Activated T-helper 1 cell treated with anti-CD3 and anti-CD28 coated beads, Interleukin-2, amount 50 U/mL, for 16 hours (primary cell): ENCODE results near the gene PMAIP1.

Experiments used
- DNase-seq, 2 donors: peaks; one replicate each; pipeline ENCODE4 v3.0.0-alpha.2; 2020; ENCODE audit warnings: low read depth in 1 of 2, low spot score in 1 of 2

Gene PMAIP1

DNA sequence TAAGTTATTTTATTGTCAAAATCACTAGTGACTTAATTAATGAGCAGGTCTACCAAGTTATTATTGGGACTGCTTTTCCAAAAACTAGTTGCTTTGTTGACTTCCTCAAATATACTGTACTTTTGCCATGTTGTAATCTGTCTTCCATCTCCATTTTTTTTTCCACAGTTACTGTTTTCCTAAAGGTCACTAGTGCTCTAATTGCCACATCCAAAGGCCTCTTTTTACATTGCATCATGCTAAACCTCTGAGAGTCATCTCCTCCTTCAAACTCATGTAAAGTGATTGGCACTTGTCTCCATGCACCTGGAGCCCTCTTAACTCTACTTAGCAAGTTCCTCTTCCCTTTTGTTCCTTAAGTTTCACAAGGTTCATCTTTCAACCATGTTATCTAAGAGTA lies 11.8 kb downstream of the PMAIP1 start:
- no peak for DNase-seq

DNA sequence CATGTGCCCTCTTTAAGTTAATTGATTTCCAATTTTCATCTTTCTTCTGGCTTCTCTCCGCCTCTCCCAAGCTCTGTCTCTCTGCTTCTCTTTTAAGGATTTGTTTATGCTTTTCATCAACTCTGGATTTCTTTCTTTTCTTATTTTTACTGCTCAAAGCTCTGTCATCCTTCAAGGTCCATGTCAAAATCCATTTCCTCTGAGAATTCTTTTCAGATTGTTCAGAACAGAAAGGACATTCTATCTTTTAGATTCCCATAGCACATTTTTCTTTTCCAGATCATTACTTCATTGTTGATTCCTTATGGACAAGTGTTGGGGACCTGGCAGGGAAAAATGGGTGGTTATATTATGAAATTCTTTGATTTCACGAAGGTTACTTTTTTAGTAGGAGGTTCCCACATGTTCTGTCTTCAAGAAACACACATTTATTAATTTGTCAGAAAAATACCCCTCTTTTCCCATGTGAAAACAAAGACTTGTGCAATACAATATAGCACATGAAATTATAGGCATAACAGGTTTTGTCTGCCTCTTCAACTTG lies 12.3 kb downstream of the PMAIP1 start:
- DNase-seq: no peak

DNA sequence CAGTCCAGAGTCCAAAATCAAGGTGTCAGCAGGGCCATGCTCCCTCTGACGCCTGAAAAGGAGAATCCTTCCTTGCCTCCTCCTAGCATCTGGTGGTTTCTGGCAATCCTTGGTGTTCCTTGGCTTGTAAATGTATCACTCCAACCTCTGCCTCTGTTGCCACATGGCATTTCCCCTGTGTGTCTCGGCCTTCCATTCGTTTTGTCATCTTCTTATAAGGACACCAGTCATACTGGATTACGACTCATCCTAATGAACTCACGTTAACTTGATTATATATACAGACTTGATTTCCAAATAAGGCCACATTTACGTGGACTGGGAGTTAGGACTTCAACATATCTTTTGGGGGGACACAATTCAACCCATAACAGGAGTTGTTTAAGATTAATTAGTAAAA lies 15.8 kb downstream of the PMAIP1 start:
- DNase-seq: no peak

DNA sequence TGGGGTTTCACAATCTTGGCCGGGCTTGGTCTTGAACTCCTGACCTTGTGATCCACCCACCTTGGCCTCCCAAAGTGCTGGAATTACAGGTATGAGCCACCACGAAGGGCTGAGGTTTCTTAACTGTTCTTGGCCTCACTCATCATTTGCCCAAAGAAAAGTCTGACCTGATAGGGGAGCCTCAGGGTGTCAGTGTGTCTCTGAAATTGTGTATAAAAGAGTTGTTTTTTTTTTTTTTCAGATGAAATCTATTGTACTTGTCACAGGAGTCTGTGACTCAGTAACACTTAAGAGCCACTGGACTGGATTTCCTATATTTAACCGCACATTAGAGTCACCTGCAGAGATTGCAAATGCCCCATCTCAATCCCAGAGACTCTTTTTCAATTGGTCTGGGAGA lies 16.9 kb downstream of the PMAIP1 start:
- DNase-seq: no peak

DNA sequence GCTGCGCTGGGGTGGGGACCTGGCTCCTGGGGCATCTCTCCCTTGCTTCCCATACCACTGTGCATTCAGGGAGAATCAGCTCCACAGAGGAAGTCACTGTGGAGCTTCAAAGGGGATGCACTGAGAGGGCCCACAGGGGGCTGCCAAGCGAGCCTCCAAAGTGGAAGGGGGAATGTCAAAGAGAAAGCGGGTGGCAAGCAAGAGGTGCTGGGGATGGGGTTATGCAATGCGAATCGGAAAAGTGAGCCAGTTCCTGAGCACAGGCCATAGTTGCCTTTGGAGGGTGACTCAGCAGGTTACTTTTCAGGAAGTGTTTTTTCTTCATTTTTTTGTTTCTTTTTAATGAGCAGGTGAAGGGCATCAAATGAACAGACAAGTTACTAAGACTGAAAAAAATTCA lies 17.6 kb downstream of the PMAIP1 start:
- DNase-seq: no peak

DNA sequence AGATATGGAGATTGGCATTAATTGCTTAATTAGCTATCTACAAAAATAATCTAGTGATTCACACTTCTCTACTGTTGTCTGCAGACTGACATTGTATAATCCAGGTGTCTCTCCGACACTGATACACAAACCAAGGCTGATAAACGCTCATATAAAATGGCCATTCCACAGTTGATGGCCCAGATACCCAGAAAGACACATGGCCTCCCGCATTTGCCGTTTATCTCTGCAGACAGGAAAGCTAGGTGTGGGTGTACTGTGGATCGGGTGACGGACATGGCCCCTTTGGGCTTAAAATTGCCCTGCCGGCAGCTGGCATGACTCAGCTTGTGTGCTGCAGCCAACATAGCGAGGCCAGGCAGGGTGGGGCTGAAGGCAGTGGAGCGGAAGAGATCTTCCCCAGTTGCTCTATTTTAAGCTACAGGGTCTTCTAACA lies 18.5 kb downstream of the PMAIP1 start:
- no peak for DNase-seq

DNA sequence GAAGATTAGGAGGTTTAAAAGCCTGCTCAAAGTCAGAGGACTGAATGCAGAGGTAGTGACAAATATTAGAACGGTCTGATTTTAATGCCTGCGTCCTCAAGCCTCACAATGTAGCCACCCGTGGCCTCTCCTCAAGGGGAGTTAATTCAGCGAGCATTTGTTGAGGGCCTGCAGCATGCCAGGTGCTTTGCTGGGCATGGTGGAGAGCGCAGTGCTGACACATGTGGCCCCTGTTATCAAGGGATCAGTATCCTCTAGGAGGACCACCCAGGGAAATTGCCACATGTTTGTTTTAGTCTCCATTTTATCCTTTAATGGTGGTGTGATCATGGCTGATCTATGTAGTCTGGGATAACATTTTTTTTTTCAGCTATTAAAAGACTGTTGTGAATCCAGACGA lies 19.2 kb downstream of the PMAIP1 start:
- DNase-seq: no peak

DNA sequence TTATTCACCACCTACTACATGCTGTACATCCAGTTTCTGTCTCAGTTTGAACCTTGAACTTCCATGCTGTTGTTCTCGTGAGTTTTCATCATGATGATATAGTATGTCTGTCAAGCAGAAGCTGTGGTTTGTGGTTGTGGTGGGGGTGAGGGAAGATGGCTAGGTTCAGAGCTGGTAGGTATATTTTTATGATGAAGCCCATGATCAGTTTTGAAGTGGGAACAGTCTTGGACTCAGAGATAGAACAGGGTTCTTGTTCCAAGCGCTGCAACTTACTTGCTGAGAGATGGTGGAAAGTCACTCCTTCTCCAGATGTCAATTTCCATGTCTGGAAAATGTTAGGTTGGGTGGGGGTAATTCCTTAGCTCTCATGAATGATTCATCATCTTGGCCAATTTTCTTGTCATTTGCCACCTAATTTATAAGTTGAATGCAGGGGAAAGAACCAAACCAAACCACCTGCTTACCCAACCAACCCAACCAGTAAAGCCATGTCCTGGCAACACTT lies 21.6 kb downstream of the PMAIP1 start:
- no peak for DNase-seq

DNA sequence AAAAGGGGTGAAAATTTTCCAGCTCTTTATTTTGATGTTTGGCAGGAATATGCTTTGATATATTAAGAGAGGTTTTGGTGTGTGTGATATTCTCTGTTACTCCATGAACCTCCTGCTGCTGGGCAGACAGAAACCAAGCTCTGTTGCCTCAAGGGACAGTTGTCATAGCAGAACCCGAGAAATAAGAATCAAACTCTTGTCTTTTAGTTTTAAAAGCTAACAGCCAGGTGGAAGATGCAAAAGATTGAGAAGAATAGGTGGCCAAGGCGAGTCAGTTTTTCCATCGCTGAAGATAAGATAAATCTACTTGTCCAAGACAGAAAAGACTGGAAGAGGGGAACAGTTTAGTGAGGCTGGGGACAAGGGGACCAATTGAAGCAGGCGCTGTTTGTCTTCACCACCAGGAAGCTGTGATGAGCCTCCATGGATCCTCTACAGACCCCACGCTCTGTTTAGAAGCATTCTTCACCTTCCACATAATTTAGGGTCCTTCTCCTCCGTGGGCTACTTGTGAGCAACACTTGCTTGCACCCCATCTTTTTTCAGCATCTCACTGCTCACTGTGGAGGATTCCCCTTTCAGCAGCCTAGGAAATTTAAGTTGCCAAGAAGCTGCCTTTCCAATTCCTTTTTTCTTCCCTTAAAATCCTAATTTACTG lies 23.9 kb downstream of the PMAIP1 start:
- DNase-seq: no peak

DNA sequence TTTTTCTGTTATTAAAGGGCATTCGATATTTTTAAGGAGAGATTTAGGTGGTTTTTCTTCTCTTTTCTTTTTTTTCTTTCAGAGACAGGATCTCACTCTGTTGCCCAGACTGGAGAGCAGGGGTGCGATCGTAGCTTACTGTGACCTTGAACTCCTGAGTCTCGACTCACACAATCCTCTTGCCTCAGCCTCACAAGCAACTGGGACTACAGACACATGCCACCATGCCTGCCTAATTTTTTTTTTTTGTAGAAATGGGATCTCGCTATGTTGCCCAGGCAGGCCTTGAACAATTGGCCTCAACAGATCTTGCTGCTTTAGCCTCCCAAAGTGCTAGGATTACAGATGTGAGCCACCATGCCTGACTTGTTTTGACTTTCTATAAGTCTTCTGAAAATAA lies 26.3 kb downstream of the PMAIP1 start:
- DNase-seq: no peak

DNA sequence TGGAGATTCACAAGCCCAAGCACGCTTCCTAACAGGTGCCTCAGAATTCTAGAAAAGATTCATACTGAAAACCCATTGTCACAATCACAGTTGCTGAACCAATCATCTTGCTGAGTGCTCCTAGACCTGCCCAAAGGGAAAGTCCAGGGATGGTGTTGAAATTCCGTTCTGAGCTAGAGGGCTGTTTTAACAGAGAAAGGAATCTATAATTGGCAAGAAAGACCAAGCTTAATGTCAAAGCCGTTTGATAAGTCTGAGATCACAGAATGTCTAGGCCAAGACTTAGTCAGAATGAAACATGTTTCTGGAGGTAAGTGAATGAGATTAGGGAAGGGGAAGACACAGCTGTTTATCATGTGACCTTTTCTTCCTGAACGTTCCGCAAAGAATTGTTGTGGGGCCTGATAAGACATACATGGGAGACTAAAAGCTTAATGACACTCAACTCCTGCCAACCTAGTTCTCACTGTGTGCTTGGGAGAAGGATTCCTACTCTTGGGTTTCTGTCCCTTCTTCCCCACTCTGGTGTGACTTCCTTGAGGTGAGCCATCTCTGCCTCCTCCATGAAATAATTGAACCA lies 27.5 kb downstream of the PMAIP1 start:
- DNase-seq: no peak

DNA sequence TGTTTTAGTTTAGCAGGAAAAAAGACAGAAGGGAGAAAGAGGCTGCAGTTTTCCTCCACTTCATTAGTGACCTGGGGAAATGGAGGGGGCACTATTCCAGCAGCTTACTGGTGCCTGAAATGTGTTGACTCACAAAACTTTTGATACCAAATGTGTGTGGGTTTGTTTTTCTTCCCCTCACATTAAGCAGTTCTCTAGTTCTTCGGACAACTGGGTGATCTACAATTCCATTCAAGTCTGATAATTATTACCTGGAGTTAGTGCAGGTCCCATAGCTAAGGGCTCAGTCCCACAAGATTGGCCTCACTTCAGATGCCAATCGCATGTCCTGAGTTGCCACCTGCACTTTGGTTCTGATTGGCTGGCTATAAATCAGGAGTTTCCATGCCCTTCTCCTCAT lies 28.4 kb downstream of the PMAIP1 start:
- DNase-seq: no peak

DNA sequence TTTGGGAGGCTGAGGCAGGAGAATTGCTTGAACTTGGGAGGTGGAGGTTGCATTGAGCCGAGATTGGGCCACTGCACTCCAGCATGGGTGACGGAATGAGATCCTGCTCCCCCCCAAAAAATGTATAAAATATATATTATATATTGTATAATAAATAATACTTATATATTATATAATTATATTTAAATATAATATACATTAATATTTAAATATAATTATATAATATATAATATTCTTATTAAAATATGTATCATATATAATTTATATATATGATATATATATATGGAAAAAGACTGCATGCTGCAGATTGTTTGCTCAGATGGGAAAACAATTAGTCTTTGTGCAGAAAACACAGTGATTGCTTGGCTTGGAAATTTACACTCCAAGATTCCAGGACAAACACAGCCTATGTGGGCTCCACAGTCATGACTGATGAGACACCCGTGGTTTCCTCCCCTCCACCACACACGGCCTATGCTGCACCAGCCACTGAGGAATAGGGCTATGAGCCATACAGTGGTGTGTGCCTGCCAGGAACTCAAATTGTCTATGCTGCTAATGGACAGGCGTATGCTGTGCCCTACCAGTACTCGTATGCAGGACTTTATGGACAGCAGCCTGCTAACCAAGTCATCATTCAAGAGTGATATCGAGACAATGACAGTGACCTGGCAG lies 30.0 kb downstream of the PMAIP1 start:
- DNase-seq: no peak

DNA sequence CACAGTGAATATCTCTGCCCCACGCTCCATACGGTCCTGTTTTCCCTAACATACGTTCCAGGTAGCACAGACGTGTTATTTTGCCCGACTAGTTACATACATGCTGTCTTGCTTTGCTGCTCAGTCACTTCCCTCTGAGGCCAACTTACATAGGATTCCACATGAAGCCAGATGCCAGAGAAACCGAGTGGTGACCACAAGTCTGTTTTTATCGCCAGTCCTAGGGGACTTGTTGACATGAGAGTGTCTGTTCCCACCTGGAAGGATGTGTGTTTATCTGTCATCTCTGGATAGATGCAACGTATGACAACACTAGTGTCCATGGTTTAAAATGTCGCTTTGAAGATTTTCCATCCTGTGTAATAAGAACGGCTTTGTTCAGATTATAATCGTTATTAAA lies 32.6 kb downstream of the PMAIP1 start:
- no peak for DNase-seq

DNA sequence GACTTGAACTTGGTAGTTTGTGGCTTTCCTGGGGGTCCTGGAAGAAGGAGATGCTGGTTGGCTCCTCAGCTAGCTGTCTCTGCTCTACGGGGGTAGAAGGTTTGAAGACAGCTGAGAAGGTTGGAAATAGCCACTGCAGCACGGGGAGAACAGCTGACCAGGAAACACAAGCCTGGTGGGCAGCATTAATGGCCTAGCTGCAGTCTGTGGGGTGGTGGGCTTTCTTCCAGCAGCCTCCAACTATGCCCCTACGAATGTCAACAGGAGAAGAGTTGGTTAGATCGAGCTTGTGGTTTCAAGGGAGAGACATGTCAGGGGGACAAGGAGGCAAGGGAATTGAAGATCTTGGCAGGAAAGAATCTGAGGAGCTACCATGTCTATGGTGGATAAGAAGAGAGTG lies 38.9 kb downstream of the PMAIP1 start:
- DNase-seq: no peak

DNA sequence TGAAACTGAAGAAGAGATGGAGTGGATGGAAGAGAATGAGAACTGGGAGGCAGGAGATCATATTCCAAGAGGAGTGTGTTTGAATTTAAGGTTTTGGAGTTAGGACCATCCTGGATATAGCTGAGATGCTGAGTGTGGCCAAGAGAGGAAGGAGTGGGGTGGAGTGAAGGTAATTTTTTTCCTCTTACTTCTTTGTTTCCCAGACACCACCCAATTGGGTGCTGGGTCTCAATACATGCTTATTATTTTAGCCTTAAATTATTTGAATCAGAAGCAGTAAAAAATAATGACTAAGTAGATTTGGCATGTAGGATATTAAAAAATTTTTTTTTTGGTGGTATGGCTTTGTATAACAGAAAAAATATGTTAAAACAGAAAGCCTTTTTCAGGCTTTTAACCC lies 39.3 kb downstream of the PMAIP1 start:
- no peak for DNase-seq

DNA sequence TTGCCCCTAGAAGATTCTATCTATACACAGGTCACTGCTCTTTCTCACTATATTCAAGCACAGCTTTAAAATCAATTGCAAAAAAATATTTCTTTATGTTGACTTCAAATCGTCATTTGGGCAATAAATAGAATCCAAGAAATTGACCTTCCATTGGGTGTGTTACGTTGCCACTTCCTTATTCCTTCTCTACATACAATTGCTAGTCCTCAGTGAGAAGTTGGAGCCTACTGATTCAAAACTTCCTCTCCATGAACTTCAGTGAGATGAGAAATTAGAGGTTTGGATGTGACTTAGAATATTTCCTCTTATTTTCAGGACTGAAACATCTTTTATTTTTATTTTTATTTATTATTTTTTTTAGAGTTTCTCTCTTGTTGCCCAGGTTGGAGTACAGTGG lies 40.3 kb downstream of the PMAIP1 start:
- DNase-seq: no peak

DNA sequence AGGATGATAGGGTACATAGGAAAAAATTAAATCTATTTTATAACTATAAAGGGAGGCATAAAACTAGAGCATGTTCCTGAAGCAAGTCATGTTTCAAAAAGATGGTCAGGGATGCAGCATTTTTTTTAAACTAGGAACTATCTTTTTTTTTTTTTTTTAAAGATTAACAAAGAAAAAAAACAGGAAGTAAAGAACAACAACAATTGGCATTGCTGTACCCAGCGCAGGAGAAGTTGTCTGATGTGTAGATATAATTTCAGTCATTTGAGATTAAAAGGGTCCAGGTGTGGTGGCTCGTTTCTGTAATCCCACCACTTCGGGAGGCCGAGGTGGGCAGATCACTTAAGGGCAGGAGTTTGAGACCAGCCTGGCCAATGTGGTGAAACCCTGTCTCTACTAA lies 41.5 kb downstream of the PMAIP1 start:
- DNase-seq: no peak

DNA sequence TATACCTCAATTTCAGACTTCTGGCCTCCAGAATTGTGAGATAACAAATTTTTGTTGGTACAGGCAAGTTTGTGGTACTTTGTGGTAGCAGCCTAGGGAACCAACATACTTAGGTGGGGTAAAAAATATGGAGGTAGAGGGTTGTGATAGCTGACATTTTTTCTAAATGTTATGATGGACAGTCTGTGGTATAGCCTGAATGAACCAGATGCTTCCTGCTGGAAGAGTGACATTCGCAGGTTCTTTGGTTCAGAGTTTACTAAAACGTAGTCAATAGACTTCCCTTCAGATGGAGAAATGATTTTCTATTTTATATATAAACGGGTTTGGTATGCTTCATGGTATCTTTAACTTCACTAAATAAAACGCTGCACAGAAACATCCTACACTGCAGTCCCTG lies 42.8 kb downstream of the PMAIP1 start:
- no peak for DNase-seq

DNA sequence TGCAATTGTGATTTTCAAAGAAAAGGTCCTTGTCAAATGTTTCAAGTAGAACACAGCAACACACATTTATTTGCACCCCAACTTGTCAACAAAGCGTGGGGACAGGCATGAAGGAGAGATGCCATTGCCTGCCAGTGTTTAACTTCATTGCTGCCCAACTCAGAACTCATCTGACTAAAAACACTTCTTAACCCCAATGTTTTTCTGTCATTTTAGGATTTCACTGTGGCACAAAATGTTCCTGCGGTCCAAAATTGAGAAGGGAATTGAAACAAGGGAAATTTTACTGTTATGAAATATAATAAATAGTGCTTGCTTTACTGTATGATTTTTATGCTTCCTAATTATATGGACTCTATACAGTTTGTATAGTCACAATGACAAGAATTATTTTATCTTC lies 45.7 kb downstream of the PMAIP1 start:
- no peak for DNase-seq

DNA sequence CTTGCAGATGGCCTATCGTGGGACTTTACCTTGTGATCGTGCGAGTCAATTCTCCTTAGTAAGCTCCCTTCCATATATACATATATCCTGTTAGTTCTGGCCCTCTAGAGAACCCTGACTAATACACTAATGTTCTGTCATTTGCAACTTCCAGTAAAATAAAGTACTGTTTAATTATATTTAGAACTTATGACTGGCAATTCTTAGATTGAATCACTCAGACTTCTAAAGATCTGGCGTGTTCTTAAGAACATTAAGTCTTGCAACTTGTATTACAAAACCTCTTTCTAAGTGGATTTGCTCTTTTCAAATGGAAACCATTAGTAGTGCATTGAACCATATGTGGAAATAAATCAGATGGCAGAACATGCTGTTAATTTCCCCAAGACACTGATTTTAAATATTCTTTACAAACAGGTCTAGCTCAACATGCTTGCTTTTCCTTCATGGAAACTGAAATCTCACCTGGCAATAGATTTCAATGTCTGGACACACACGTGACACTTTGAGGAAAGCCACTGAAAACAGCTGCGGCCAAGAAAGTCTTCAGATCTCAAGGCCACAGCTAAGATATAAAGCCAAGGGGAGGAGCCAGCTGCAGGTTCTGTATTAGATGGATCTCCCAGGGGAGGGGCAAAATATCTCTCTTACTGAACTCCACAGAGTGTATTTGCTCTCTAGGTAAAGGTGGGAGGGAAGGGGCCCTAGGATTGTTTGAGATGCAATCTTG lies 50.6 kb downstream of the PMAIP1 start:
- no peak for DNase-seq

DNA sequence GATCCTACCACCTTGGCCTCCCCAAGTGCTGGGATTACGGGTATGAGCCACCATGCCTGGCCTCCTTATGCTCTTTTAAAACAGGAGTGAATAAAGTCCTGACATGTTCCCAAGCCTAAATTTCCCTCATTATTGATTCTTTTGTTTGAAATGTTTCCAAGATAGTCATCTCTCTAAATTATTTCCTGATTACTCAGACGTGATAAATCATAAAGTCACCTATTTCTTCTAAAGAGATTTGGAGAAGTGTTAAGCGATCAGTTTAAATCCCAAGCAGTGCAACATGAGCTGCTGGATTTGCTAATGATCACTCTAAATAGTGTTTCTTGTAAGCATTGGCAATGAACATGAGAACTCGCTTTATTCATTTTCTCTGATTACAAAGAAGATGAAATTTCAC lies 51.8 kb downstream of the PMAIP1 start:
- DNase-seq: no peak
